WTC11 (cell line): ENCODE measurements around the gene VCPKMT. TPM values are rescaled to one million over a fixed set of nuclear protein-coding genes. Genes with fewer than 3 reads are reported as not detected.

Experiments used
- ATAC-seq: fragments of 200-7000 bp; cut with Tn5 transposase; 2 replicates; pipeline ENCODE4 v1.10.0; 2021; ENCODE audit warnings: mild to moderate bottlenecking, moderate library complexity
- CTCF ChIA-PET: fragments of 300-600 bp; sonication (Branson Sonifier 250); formaldehyde crosslinking; loops from one replicate; lab custom pipeline; 2021; ENCODE audit warnings: antibody characterized with exemption; lab: Charles Lee
- POLR2A ChIA-PET: fragments of 350-600 bp; sonication (Branson Sonifier 250); formaldehyde crosslinking; loops from one replicate; lab custom pipeline; 2021; ENCODE audit warnings: antibody characterized with exemption; lab: Charles Lee
- DNase-seq: peaks from one replicate; pipeline ENCODE4 v3.0.0; 2021; ENCODE audit warnings: low spot score
- H3K27ac Mint-ChIP-seq: 2 replicates; pipeline ENCODE4 v1.8.0; 2021; ENCODE audit warnings: mixed read lengths
- H3K27me3 Mint-ChIP-seq: 2 replicates; pipeline ENCODE4 v1.8.0; 2021; ENCODE audit warnings: low read depth, mild to moderate bottlenecking, moderate library complexity, mixed read lengths
- H3K36me3 Mint-ChIP-seq: 2 replicates; pipeline ENCODE4 v1.8.0; 2021; ENCODE audit warnings: mixed read lengths
- H3K4me1 Mint-ChIP-seq: 2 replicates; pipeline ENCODE4 v1.8.0; 2022; ENCODE audit warnings: mixed read lengths
- H3K4me3 Mint-ChIP-seq: 2 replicates; pipeline ENCODE4 v1.8.0; 2021; ENCODE audit warnings: mild to moderate bottlenecking, moderate library complexity, mixed read lengths
- H3K9me3 Mint-ChIP-seq: 2 replicates; pipeline ENCODE4 v1.8.0; 2021; ENCODE audit warnings: mixed read lengths
- GABPB1 ChIP-seq: sonication (generic); formaldehyde crosslinking; IDR thresholded peaks from 2 replicates; pipeline ENCODE4 v1.8.1; 2023; ENCODE audit warnings: mild to moderate bottlenecking, missing genetic modification reagents
- JUN ChIP-seq: sonication (generic); formaldehyde crosslinking; IDR thresholded peaks from 2 replicates; pipeline ENCODE4 v1.8.0; 2023; ENCODE audit warnings: mild to moderate bottlenecking, missing genetic modification reagents
- MXD4 ChIP-seq: fragments of 250-450 bp; sonication (Bioruptor Pico); IDR thresholded peaks from 2 replicates; pipeline ENCODE4 v1.8.0; 2021; ENCODE audit warnings: mild to moderate bottlenecking, moderate library complexity, borderline replicate concordance
- NR3C1 ChIP-seq: sonication (generic); formaldehyde crosslinking; conservative IDR thresholded peaks from 2 replicates; pipeline ENCODE4 v1.8.1; 2023; ENCODE audit warnings: low read depth, mild to moderate bottlenecking, missing genetic modification reagents
- OVOL2 ChIP-seq: fragments of 250-450 bp; sonication (Bioruptor Pico); IDR thresholded peaks from 2 replicates; pipeline ENCODE4 v1.9.0; 2021; ENCODE audit warnings: mild to moderate bottlenecking, borderline replicate concordance
- PRRX2 ChIP-seq: fragments of 250-450 bp; sonication (Bioruptor Pico); IDR thresholded peaks from 2 replicates; pipeline ENCODE4 v1.8.0; 2021; ENCODE audit warnings: mild to moderate bottlenecking
- RORB ChIP-seq: fragments of 250-450 bp; sonication (Bioruptor Pico); IDR thresholded peaks from 2 replicates; pipeline ENCODE4 v1.9.0; 2021; ENCODE audit warnings: mild to moderate bottlenecking
- SOX15 ChIP-seq: fragments of 250-450 bp; sonication (Bioruptor Pico); IDR thresholded peaks from 2 replicates; pipeline ENCODE4 v1.9.0; 2021; ENCODE audit warnings: mild to moderate bottlenecking
- ZNF121 ChIP-seq: sonication (generic); formaldehyde crosslinking; IDR thresholded peaks from 2 replicates; pipeline ENCODE4 v1.8.0; 2023; ENCODE audit warnings: missing genetic modification reagents
- total RNA-seq: library from RNA; stranded (reverse); gene quantifications from 3 replicates; pipeline ENCODE4 v1.2.3, GENCODE V29; 2021
- TF ChIP-seq, protein P1 (sequence below): sonication (generic); formaldehyde crosslinking; IDR thresholded peaks from 2 replicates; pipeline ENCODE4 v1.8.0; 2022; ENCODE audit warnings: mild to moderate bottlenecking, missing genetic modification reagents
- TF ChIP-seq, protein P2 (sequence below): fragments of 250-450 bp; sonication (Bioruptor Pico); IDR thresholded peaks from 2 replicates; pipeline ENCODE4 v2.1.2; 2022; ENCODE audit warnings: mild to moderate bottlenecking, moderate library complexity
- TF ChIP-seq, protein P3 (sequence below): sonication (generic); formaldehyde crosslinking; conservative IDR thresholded peaks from 2 replicates; pipeline ENCODE4 v1.8.1; 2023; ENCODE audit warnings: mild to moderate bottlenecking, low read depth, missing genetic modification reagents, moderate library complexity
- TF ChIP-seq, protein P4 (sequence below): sonication (generic); formaldehyde crosslinking; IDR thresholded peaks from 2 replicates; pipeline ENCODE4 v1.8.0; 2023; ENCODE audit warnings: missing genetic modification reagents
- TF ChIP-seq, protein P5 (sequence below): sonication (generic); formaldehyde crosslinking; IDR thresholded peaks from 2 replicates; pipeline ENCODE4 v1.8.0; 2022; ENCODE audit warnings: mild to moderate bottlenecking, missing genetic modification reagents
- TF ChIP-seq, protein P6 (sequence below): sonication (generic); formaldehyde crosslinking; conservative IDR thresholded peaks from 2 replicates; pipeline ENCODE4 v1.8.1; 2022; ENCODE audit warnings: mild to moderate bottlenecking, missing genetic modification reagents
- TF ChIP-seq, protein P7 (sequence below): sonication (generic); formaldehyde crosslinking; IDR thresholded peaks from 2 replicates; pipeline ENCODE4 v1.8.0; 2022; ENCODE audit warnings: mild to moderate bottlenecking, missing genetic modification reagents

The VCPKMT gene
- total RNA-seq, 1 experiment from 2014 or later = 11.5 TPM

DNA sequence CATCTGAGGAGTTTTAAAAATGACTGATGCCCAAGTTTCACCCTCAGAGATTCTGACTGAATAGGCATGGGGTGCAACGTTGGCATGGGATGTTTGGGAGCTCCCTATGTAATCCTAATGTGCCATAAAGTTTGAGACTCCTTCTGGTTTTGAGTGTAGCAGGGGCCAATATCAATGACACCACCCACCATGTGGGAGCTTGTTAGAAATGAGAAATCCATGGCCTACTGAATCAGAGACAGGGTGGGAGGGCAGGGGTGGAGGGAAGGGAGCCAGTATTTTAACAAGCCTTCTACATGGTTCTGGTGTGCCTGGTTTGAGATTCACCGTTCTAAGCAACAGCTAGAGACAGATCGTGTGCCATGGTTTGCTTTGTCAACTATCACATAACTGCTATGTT is 46.1 kb downstream of the VCPKMT start:
- Mint-ChIP-seq H3K4me3 (no peak overlapping the region), H3K27me3 (no peaks in the 10 kb centered on the region), H3K36me3 (no peaks in the 10 kb centered on the region), H3K27ac (no peak overlapping the region), H3K4me1 (no peaks in the 10 kb centered on the region), H3K9me3 (no peaks in the 10 kb centered on the region)
- TF ChIP-seq, protein P1, sequence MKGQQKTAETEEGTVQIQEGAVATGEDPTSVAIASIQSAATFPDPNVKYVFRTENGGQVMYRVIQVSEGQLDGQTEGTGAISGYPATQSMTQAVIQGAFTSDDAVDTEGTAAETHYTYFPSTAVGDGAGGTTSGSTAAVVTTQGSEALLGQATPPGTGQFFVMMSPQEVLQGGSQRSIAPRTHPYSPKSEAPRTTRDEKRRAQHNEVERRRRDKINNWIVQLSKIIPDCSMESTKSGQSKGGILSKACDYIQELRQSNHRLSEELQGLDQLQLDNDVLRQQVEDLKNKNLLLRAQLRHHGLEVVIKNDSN (CRISPR knock-in tag) = no peak
- TF ChIP-seq, protein P2, sequence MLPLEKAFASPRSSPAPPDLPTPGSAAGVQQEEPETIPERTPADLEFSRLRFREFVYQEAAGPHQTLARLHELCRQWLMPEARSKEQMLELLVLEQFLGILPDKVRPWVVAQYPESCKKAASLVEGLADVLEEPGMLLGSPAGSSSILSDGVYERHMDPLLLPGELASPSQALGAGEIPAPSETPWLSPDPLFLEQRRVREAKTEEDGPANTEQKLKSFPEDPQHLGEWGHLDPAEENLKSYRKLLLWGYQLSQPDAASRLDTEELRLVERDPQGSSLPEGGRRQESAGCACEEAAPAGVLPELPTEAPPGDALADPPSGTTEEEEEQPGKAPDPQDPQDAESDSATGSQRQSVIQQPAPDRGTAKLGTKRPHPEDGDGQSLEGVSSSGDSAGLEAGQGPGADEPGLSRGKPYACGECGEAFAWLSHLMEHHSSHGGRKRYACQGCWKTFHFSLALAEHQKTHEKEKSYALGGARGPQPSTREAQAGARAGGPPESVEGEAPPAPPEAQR (CRISPR knock-in tag) = no peak
- TF ChIP-seq PRRX2 = no peak
- no peak for TF ChIP-seq MXD4
- ATAC-seq (no peak), DNase-seq (no peak)
- CTCF ChIA-PET = no interaction called here
- POLR2A ChIA-PET = interaction anchor here (1.3 kb wide), 1 partner anchor 9 kb away, joined by 3 read pairs; no protein-coding TSS in a partner anchor

DNA sequence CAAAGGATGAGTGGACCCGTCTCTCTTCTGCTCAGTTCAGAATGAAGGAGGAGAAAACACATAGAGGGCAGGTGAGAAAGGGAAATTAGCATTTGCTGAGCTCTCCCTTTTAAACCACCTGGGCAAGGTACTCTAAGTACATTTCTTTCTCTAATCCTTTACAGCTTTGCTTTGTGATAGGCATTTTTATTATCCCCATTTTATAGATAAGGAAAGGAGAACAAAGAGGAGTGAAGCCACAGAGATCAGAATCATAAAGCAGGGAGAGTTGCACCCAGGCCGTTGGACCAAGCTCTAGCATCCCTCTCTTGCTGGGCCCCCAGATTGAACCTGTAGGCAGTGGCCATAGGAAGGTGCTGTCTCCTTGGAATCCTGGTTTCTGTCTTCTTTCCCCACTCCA is 47.0 kb downstream of the VCPKMT start:
- ChIA-PET CTCF (interaction anchor here (0.9 kb wide), 1 partner anchor 62 kb away, joined by 3 read pairs; no protein-coding TSS in a partner anchor), POLR2A (no interaction called here)
- no peak overlapping the region for H3K4me3 Mint-ChIP-seq
- DNase-seq (no peak), ATAC-seq (no peak)
- H3K4me1 Mint-ChIP-seq = no peaks in the 10 kb centered on the region
- no peaks in the 10 kb centered on the region for H3K9me3 Mint-ChIP-seq
- no peaks in the 10 kb centered on the region for H3K27me3 Mint-ChIP-seq
- no peak overlapping the region for H3K27ac Mint-ChIP-seq
- TF ChIP-seq ZNF121 (CRISPR knock-in tag) (no peak), GABPB1 (CRISPR knock-in tag) (no peak), OVOL2 (CRISPR knock-in tag) (no peak), RORB (CRISPR knock-in tag) (no peak)
- no peaks in the 10 kb centered on the region for H3K36me3 Mint-ChIP-seq

DNA sequence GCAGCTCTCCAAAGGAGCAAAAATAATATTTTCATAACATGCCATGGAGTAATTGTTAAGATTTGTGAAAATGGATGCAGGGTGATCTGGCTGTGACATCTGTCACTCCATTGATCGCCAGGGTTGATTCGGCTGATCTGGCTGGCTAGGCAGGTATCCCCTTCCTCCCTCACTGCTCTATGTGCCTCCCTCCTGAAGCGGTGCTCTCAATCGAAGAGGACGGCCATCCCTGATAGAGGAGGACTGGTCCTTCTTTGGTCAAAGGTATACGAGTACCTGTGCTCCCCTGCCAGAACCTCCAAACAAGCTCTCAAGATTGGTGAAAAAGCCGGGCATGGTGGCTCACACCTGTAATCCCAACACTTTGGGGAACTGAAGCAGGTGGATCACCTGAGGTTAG is 47.9 kb downstream of the VCPKMT start:
- Mint-ChIP-seq H3K36me3 (no peaks in the 10 kb centered on the region), H3K27ac (no peak overlapping the region), H3K4me3 (no peak overlapping the region), H3K4me1 (no peaks in the 10 kb centered on the region), H3K27me3 (no peaks in the 10 kb centered on the region), H3K9me3 (no peaks in the 10 kb centered on the region)
- DNase-seq (no peak), ATAC-seq (no peak)
- ChIA-PET POLR2A (no interaction called here), CTCF (no interaction called here)
- TF ChIP-seq, protein P3, sequence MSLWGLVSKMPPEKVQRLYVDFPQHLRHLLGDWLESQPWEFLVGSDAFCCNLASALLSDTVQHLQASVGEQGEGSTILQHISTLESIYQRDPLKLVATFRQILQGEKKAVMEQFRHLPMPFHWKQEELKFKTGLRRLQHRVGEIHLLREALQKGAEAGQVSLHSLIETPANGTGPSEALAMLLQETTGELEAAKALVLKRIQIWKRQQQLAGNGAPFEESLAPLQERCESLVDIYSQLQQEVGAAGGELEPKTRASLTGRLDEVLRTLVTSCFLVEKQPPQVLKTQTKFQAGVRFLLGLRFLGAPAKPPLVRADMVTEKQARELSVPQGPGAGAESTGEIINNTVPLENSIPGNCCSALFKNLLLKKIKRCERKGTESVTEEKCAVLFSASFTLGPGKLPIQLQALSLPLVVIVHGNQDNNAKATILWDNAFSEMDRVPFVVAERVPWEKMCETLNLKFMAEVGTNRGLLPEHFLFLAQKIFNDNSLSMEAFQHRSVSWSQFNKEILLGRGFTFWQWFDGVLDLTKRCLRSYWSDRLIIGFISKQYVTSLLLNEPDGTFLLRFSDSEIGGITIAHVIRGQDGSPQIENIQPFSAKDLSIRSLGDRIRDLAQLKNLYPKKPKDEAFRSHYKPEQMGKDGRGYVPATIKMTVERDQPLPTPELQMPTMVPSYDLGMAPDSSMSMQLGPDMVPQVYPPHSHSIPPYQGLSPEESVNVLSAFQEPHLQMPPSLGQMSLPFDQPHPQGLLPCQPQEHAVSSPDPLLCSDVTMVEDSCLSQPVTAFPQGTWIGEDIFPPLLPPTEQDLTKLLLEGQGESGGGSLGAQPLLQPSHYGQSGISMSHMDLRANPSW (CRISPR knock-in tag) = no peak
- TF ChIP-seq, protein P4, sequence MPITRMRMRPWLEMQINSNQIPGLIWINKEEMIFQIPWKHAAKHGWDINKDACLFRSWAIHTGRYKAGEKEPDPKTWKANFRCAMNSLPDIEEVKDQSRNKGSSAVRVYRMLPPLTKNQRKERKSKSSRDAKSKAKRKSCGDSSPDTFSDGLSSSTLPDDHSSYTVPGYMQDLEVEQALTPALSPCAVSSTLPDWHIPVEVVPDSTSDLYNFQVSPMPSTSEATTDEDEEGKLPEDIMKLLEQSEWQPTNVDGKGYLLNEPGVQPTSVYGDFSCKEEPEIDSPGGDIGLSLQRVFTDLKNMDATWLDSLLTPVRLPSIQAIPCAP (CRISPR knock-in tag) = no peak
- no peak for TF ChIP-seq JUN (CRISPR knock-in tag)
- TF ChIP-seq, protein P5, sequence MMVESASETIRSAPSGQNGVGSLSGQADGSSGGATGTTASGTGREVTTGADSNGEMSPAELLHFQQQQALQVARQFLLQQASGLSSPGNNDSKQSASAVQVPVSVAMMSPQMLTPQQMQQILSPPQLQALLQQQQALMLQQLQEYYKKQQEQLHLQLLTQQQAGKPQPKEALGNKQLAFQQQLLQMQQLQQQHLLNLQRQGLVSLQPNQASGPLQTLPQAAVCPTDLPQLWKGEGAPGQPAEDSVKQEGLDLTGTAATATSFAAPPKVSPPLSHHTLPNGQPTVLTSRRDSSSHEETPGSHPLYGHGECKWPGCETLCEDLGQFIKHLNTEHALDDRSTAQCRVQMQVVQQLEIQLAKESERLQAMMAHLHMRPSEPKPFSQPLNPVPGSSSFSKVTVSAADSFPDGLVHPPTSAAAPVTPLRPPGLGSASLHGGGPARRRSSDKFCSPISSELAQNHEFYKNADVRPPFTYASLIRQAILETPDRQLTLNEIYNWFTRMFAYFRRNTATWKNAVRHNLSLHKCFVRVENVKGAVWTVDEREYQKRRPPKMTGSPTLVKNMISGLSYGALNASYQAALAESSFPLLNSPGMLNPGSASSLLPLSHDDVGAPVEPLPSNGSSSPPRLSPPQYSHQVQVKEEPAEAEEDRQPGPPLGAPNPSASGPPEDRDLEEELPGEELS (CRISPR knock-in tag) = no peak
- TF ChIP-seq, protein P6, sequence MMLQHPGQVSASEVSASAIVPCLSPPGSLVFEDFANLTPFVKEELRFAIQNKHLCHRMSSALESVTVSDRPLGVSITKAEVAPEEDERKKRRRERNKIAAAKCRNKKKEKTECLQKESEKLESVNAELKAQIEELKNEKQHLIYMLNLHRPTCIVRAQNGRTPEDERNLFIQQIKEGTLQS (CRISPR knock-in tag) = no peak
- TF ChIP-seq NR3C1 (CRISPR knock-in tag) = no peak
- TF ChIP-seq SOX15 = no peak
- TF ChIP-seq, protein P7, sequence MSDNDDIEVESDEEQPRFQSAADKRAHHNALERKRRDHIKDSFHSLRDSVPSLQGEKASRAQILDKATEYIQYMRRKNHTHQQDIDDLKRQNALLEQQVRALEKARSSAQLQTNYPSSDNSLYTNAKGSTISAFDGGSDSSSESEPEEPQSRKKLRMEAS (CRISPR knock-in tag) = no peak
